Nephron progenitor cell (in vitro differentiated cells): ENCODE results near the gene POP5.
A peak's percentile ranks its signal among the peaks of the same experiment; 100 is the strongest.

Source experiments
- DNase-seq: peaks from one replicate; pipeline ENCODE4 v3.0.0; 2021
- H3K27ac Mint-ChIP-seq: 2 replicates; pipeline ENCODE4 v1.8.0; 2021; ENCODE audit warnings: mild to moderate bottlenecking, moderate library complexity, mixed read lengths
- H3K27me3 Mint-ChIP-seq: 2 replicates; pipeline ENCODE4 v1.8.0; 2021; ENCODE audit warnings: mild to moderate bottlenecking, low read depth, mixed read lengths; ENCODE audit not compliant: poor library complexity
- H3K36me3 Mint-ChIP-seq: 2 replicates; pipeline ENCODE4 v1.8.0; 2021; ENCODE audit warnings: low read depth, mixed read lengths
- H3K4me1 Mint-ChIP-seq: 2 replicates; pipeline ENCODE4 v1.8.0; 2021; ENCODE audit warnings: mixed read lengths
- H3K4me3 Mint-ChIP-seq: 2 replicates; pipeline ENCODE4 v1.8.0; 2021; ENCODE audit warnings: mild to moderate bottlenecking, moderate library complexity, mixed read lengths
- H3K9me3 Mint-ChIP-seq: 2 replicates; pipeline ENCODE4 v1.8.0; 2021; ENCODE audit warnings: mild to moderate bottlenecking, moderate library complexity, mixed read lengths
- CTCF ChIP-seq: fragments of 200-600 bp; sonication (generic); IDR thresholded peaks from 2 replicates; pipeline ENCODE4 v1.5.0; 2021; ENCODE audit warnings: antibody characterized with exemption

Gene POP5

GRCh38 chr12:120529641-120530417 is 51.4 kb downstream of the POP5 start:
- TF ChIP-seq CTCF = no peak
- H3K9me3 Mint-ChIP-seq = no peaks in the 10 kb centered on the region
- DNase-seq = no peak
- peak overlapping the region; percentile 97 for H3K4me3 Mint-ChIP-seq
- peaks cover 21% of the 10 kb centered on the region for H3K4me1 Mint-ChIP-seq
- H3K27me3 Mint-ChIP-seq = peaks cover 3% of the 10 kb centered on the region
- peaks cover 6% of the 10 kb centered on the region for H3K36me3 Mint-ChIP-seq
- H3K27ac Mint-ChIP-seq = peak overlapping the region; percentile 100

DNA sequence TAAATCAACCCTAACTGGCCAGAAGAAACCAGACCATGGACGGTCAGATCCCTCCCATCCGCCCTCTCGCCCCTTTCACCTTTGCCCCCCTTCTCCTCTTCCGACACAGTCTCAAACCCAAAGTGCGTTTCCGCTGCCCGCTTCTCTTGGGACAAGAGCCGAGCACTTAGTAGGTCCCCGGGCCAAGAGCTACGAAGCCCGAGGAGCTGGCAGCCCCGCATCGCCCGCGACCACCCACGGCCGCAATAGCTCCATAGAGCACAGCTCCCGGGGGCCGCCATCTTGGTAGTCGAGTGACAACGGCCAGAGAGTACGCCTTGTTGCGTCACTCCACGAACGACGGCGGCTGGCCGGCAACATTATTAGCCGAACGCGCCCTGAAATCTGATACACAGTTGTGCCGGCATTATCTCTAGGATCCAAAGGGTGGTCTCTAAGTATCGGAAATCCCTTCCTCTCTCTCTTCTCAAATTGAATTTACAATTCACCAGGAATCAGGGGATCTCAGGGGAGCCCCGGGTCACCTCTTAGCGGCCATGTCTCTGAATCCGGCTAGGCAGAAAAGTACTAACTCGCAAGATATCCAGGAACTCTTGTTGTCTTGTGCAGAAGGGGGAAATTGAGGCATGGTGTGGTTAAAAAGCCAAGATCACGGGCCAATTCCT is 52.2 kb downstream of the POP5 start, which contains the start of gene COQ5:
Gene COQ5 (minus strand): TSS at position 298 of the 665 bp plus-strand sequence. CDS start 17 bp downstream, at position 281.
- peaks cover 9% of the 10 kb centered on the region for H3K36me3 Mint-ChIP-seq
- peak within 1 kb of the TSS; percentile 100 for H3K27ac Mint-ChIP-seq
- peak; percentile 90 for DNase-seq
- TF ChIP-seq CTCF = no peak
- peaks cover 21% of the 10 kb centered on the region for H3K4me1 Mint-ChIP-seq
- H3K27me3 Mint-ChIP-seq = peaks cover 3% of the 10 kb centered on the region
- H3K9me3 Mint-ChIP-seq = no peaks in the 10 kb centered on the region
- H3K4me3 Mint-ChIP-seq = peak within 1 kb of the TSS; percentile 97
